GM12878 (cell line): ENCODE results near the gene PFN2. TPM values are rescaled to one million over a fixed set of nuclear protein-coding genes. Genes with fewer than 3 reads are reported as not detected.

ENCODE experiments used
- ATAC-seq: fragments of 200-7000 bp; cut with Tn5 transposase; 3 replicates; pipeline ENCODE4 v1.9.1; 2020; ENCODE audit warnings: mild to moderate bottlenecking, moderate library complexity
- BruUV-seq: library from RNA; stranded (reverse); fragments of 400-500 nt; replicated peaks from 2 replicates; lab custom pipeline; 2021; lab: Mats Ljungman, UMichigan
- CTCF ChIA-PET: fragments of 300-600 bp; sonication (Branson Sonifier 250); formaldehyde crosslinking; extraction: SDS; loops from one replicate; lab custom pipeline; 2021; ENCODE audit warnings: inconsistent platforms; lab: Yijun Ruan, JAX
- POLR2A ChIA-PET: fragments of 350-600 bp; formaldehyde crosslinking; extraction: SDS; loops from one replicate; lab custom pipeline; 2021; ENCODE audit warnings: inconsistent platforms; lab: Charles Lee
- RAD21 ChIA-PET: fragments of 300-600 bp; sonication (Branson Sonifier 250); formaldehyde crosslinking; loops from one replicate; lab custom pipeline; 2023; ENCODE audit warnings: antibody characterized with exemption; ENCODE audit not compliant: unreplicated experiment; lab: Charles Lee
- SMC1A ChIA-PET: fragments of 300-600 bp; sonication (Branson Sonifier 250); formaldehyde crosslinking; loops from one replicate; lab custom pipeline; 2023; ENCODE audit not compliant: unreplicated experiment, uncharacterized antibody; lab: Charles Lee
- DNase-seq: peaks from one replicate; pipeline ENCODE4 v3.0.0-alpha.2; 2011; ENCODE audit warnings: low read depth, low spot score
- FAIRE-seq: peaks from 3 replicates; lab custom pipeline; 2011; peaks lifted over from hg19 to GRCh38; lab: Jason Lieb, UNC
- H2AFZ ChIP-seq: 2 replicates; pipeline ENCODE4 v1.6.0; 2011; ENCODE audit warnings: low read depth, low read length, control low read depth; ENCODE audit not compliant: control insufficient read depth
- H3K27ac ChIP-seq: 2 replicates; pipeline ENCODE4 v1.5.1; 2011; ENCODE audit warnings: control low read depth; ENCODE audit not compliant: control insufficient read depth, insufficient read depth
- H3K27me3 ChIP-seq, 2 experiments: replicated peaks in 1 of 2; 2 replicates each; pipeline versions ENCODE4 v1.6.0 to v1.6.1; 2011; ENCODE audit warnings: low read length in 1 of 2; ENCODE audit not compliant: control insufficient read depth in 2 of 2, insufficient read depth in 2 of 2
- H3K36me3 ChIP-seq, 2 experiments: 2 replicates each; pipeline ENCODE4 v1.5.1; 2011; ENCODE audit warnings: low read length in 1 of 2; ENCODE audit not compliant: control insufficient read depth in 2 of 2, insufficient read depth in 2 of 2
- H3K4me1 ChIP-seq: 2 replicates; pipeline ENCODE4 v1.6.1; 2011; ENCODE audit warnings: mild to moderate bottlenecking, low read length, moderate library complexity, mixed read lengths; ENCODE audit not compliant: control insufficient read depth, insufficient read depth
- H3K4me2 ChIP-seq: 2 replicates; pipeline ENCODE4 v1.6.0; 2011; ENCODE audit warnings: control low read depth; ENCODE audit not compliant: control insufficient read depth, insufficient read depth
- H3K4me3 ChIP-seq: fragments of 200-600 bp; sonication (generic); 2 replicates; pipeline ENCODE4 v1.5.1; 2016
- H3K79me2 ChIP-seq: 2 replicates; pipeline ENCODE4 v1.6.0; 2011; ENCODE audit warnings: low read length; ENCODE audit not compliant: control insufficient read depth, insufficient read depth
- H3K9ac ChIP-seq: 2 replicates; pipeline ENCODE4 v1.8.0; 2011; ENCODE audit warnings: low read length, control low read depth, mixed read lengths; ENCODE audit not compliant: control insufficient read depth, insufficient read depth
- H3K9me3 ChIP-seq: replicated peaks from 3 replicates; pipeline ENCODE4 v1.5.1; 2011; ENCODE audit warnings: mild to moderate bottlenecking, low read length; ENCODE audit not compliant: control insufficient read depth, insufficient read depth
- H4K20me1 ChIP-seq: 2 replicates; pipeline ENCODE4 v1.6.0; 2011; ENCODE audit not compliant: control insufficient read depth, insufficient read depth
- CBX5 ChIP-seq: sonication (generic); IDR thresholded peaks from 2 replicates; pipeline ENCODE4 v1.6.1; 2016; ENCODE audit warnings: low read depth, moderate library complexity, mild to moderate bottlenecking, inconsistent platforms
- CEBPB ChIP-seq, 2 experiments: fragments of 150-350 bp in 1 of 2; IDR thresholded peaks; 2 replicates each; pipeline ENCODE4 v1.6.1; 2012 to 2014; ENCODE audit warnings: low read depth in 2 of 2, low read length in 2 of 2, borderline replicate concordance in 1 of 2, inconsistent platforms in 1 of 2
- GABPA ChIP-seq: IDR thresholded peaks from 2 replicates; pipeline ENCODE4 v1.6.1; 2014; ENCODE audit warnings: antibody characterized with exemption, low read depth, mild to moderate bottlenecking, inconsistent platforms
- HDAC2 ChIP-seq: fragments of 200-600 bp; sonication (generic); IDR thresholded peaks from 2 replicates; pipeline ENCODE4 v1.6.1; 2017
- HDAC6 ChIP-seq: fragments of 200-600 bp; sonication (generic); IDR thresholded peaks from one replicate; pipeline ENCODE4 v1.8.0; 2017; ENCODE audit warnings: antibody characterized with exemption; ENCODE audit not compliant: unreplicated experiment
- IKZF1 ChIP-seq: fragments of 450-650 bp; conservative IDR thresholded peaks from 2 replicates; pipeline ENCODE4 v1.6.1; 2017; ENCODE audit warnings: antibody characterized with exemption, mild to moderate bottlenecking
- JUND ChIP-seq: IDR thresholded peaks from 2 replicates; pipeline ENCODE4 v1.6.1; 2012; ENCODE audit warnings: low read depth, mild to moderate bottlenecking, low read length, improper control_type of control experiment, moderate library complexity
- LARP7 ChIP-seq: fragments of 450-650 bp; IDR thresholded peaks from 2 replicates; pipeline ENCODE4 v1.6.1; 2017; ENCODE audit warnings: mild to moderate bottlenecking
- PKNOX1 ChIP-seq: fragments of 450-650 bp; IDR thresholded peaks from 2 replicates; pipeline ENCODE4 v1.6.1; 2016; ENCODE audit warnings: mild to moderate bottlenecking
- SIN3A ChIP-seq: IDR thresholded peaks from 2 replicates; pipeline ENCODE4 v1.6.1; 2012; ENCODE audit warnings: low read depth, low read length, improper control_type of control experiment
- YY1 ChIP-seq: IDR thresholded peaks from 2 replicates; pipeline ENCODE4 v1.6.1; 2011; ENCODE audit warnings: low read depth, mild to moderate bottlenecking, low read length
- ZBED1 ChIP-seq: IDR thresholded peaks from 2 replicates; pipeline ENCODE4 v1.6.1; 2016; ENCODE audit warnings: borderline replicate concordance
- in situ Hi-C: fragments of 300-500 bp; cut with MboI; formaldehyde crosslinking; loops from 9 replicates; pipeline ENCODE4 v1.14.3; 2018; ENCODE audit warnings: mixed read lengths
- intact Hi-C: fragments of 100-400 bp; cut with micrococcal nuclease; formaldehyde crosslinking; loops from one replicate; pipeline ENCODE4 v1.14.2; 2022; ENCODE audit not compliant: unreplicated experiment
- polyA plus RNA-seq, 11 experiments: library from polyadenylated mRNA; depleted of rRNA in 4 of 11; unstranded in 6 of 11; stranded (reverse) in 5 of 11; fragments of >200 nt; fragmentation: Nextera tagmentation in 4 of 11; fragmentation: Illumina TruSeq in 1 of 11; extraction: Ambion mirVana in 4 of 11; extraction: Trizol in 1 of 11; gene quantifications; 1 replicate in 1 of 11; 2 replicates in 10 of 11; pipeline versions ENCODE4 v1.2.1 to v1.2.3, GENCODE V29; 2011 to 2016; ENCODE audit warnings: inconsistent platforms in 2 of 11, missing spikeins in 2 of 11, low read depth in 1 of 11
- total RNA-seq, 4 experiments: library from RNA; depleted of rRNA in 3 of 4; stranded (reverse); fragments of >200 nt in 3 of 4; fragmentation: Illumina TruSeq in 1 of 4; extraction: Trizol in 1 of 4; gene quantifications; 2 replicates each; pipeline versions ENCODE4 v1.2.1 to v1.2.3, GENCODE V29; 2013 to 2021

Gene PFN2
- total and polyA plus RNA-seq, 10 of the 15 experiments (the other 5 are each of a cell fraction or from before 2014, with no cell fraction given) = 3.1 to 78.9 (median 5.3) TPM

- no peak overlapping the region for H3K4me2 ChIP-seq
- POLR2A ChIA-PET = no interaction called here
- SMC1A ChIA-PET = interaction anchor here (0.9 to 3.5 kb wide), 2 partner anchors 32 to 249 kb away, joined by 3 to 45 read pairs; no protein-coding TSS in a partner anchor
- H2AFZ ChIP-seq = no peak overlapping the region
- peaks cover 1% of the 10 kb centered on the region; the same call in 1 of the 2 replicates for H3K79me2 ChIP-seq
- H3K9ac ChIP-seq = no peak overlapping the region
- TF ChIP-seq IKZF1 (no peak), GABPA (no peak), SIN3A (no peak), LARP7 (no peak), HDAC2 (no peak), CEBPB (IDR thresholded peaks at IDR 0.05; ENCODE audit: borderline replicate concordance in 1 of 2, low read depth in 2 of 2, low read length in 2 of 2) (no peak), PKNOX1 (no peak), JUND (no peak), ZBED1 (no peak), CBX5 (no peak), YY1 (no peak), HDAC6 (no peak)
- TF ChIP-seq, all 136 proteins: peak for 0
- ChIA-PET CTCF (interaction anchor here (3.4 to 4.4 kb wide), 7 partner anchors 9 to 285 kb away, joined by 17 to 63 read pairs (median 31); no protein-coding TSS in a partner anchor), RAD21 (interaction anchor here (1.3 to 4.1 kb wide), 3 partner anchors 54 to 250 kb away, joined by 3 to 22 read pairs (median 11); no protein-coding TSS in a partner anchor)
- Histone ChIP-seq H3K9me3 (peaks cover 8% of the 10 kb centered on the region; the same call in 2 of the 3 replicates), H3K36me3 (no peaks in the 10 kb centered on the region; a peak in 2 of 4 replicates), H3K4me3 (no peak overlapping the region), H3K4me1 (no peaks in the 10 kb centered on the region), H3K27ac (no peak overlapping the region), H4K20me1 (no peaks in the 10 kb centered on the region), H3K27me3 (no peaks in the 10 kb centered on the region)
- in situ Hi-C loops (no loop called here), intact Hi-C loops (no loop called here)
- FAIRE-seq (no peak), ATAC-seq (no peak), DNase-seq (no peak)
- BruUV-seq = no TSS peak
Observed at GRCh38 chr3:149934524-149934923, 36.2 kb downstream of the PFN2 start.
